HEK293T (cell line): ENCODE data around the gene DNAJB13.

Experiments
- ARNT ChIP-seq: fragments of 450-650 bp; IDR thresholded peaks from 2 replicates; pipeline ENCODE4 v1.6.1; 2017; ENCODE audit warnings: mild to moderate bottlenecking
- FOXA1 ChIP-seq: fragments of 450-650 bp; IDR thresholded peaks from 2 replicates; pipeline ENCODE4 v1.6.1; 2016; ENCODE audit warnings: mild to moderate bottlenecking
- SP1 ChIP-seq: fragments of 450-650 bp; IDR thresholded peaks from 2 replicates; pipeline ENCODE4 v1.6.1; 2017
- TARDBP ChIP-seq: fragments of 450-650 bp; IDR thresholded peaks from 2 replicates; pipeline ENCODE4 v1.6.1; 2016
- ZNF384 ChIP-seq: fragments of 450-650 bp; IDR thresholded peaks from 2 replicates; pipeline ENCODE4 v1.6.1; 2016

DNA sequence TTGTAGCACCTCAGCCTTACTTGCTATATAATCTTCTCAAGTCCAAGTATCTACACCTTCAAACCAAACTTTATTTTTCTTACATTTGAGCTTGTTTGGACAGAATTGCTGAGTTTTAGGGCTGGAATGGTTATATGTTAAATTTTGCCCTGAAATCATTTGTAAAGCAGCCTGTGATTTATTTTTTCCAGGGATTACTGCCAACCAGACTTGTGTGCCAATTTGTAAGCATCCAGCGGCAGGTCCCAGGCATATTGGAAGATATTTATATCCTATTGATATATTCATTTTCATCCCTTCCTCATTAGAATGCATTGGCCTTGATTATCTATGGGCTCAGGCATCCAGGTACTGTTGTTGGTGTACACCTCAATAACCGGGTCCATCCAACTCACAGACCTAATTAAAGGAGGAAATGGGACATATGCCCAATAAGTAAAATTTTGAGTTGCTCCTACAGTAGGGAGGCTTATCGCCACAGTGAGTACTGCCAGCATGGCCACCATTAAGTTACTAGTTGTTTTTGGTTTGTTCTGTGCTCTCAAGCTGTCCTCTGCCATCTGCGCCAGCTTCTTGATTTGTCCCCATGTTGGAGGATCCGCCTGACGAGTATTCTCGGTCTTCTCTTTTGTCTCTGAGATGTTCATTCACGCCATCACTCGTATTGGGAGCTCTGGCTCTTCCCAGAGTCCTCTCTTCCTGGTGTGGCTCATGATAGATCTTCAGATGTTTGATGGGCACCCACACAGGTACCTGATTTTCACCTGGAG, 9.8 kb upstream of the DNAJB13 start:
- TF ChIP-seq FOXA1, result no peak
- TF ChIP-seq TARDBP, result no peak
- TF ChIP-seq ZNF384, result no peak
- no peak for TF ChIP-seq SP1
- no peak for TF ChIP-seq ARNT
